Smooth muscle cell (in vitro differentiated cells): ENCODE data around the gene TINAG. TPM values are rescaled to one million over a fixed set of nuclear protein-coding genes. Genes with fewer than 3 reads are reported as not detected.

ENCODE experiments used
- DNase-seq: peaks from one replicate; lab custom pipeline; 2025; ENCODE audit not compliant: unreplicated experiment; lab: John Stamatoyannopoulos, UW
- H2AFZ ChIP-seq: fragments of 200-600 bp; sonication (generic); 2 replicates; pipeline ENCODE4 v1.6.0; 2016; ENCODE audit warnings: antibody characterized with exemption, low read depth, mild to moderate bottlenecking
- H3F3A ChIP-seq: fragments of 200-600 bp; sonication (generic); 2 replicates; pipeline ENCODE4 v1.6.0; 2017; ENCODE audit warnings: antibody characterized with exemption, low read depth
- H3K27ac ChIP-seq: fragments of 200-600 bp; sonication (generic); 2 replicates; pipeline ENCODE4 v1.5.1; 2016; ENCODE audit warnings: low read depth, mild to moderate bottlenecking
- H3K27me3 ChIP-seq: fragments of 200-600 bp; sonication (generic); 2 replicates; pipeline ENCODE4 v1.6.1; 2016; ENCODE audit warnings: low read depth, mild to moderate bottlenecking
- H3K36me3 ChIP-seq: fragments of 200-600 bp; sonication (generic); 2 replicates; pipeline ENCODE4 v1.5.1; 2016; ENCODE audit warnings: low read depth
- H3K4me1 ChIP-seq: fragments of 200-600 bp; sonication (generic); 2 replicates; pipeline ENCODE4 v1.5.1; 2016; ENCODE audit warnings: low read depth
- H3K4me2 ChIP-seq: fragments of 200-600 bp; sonication (generic); 2 replicates; pipeline ENCODE4 v1.6.0; 2016; ENCODE audit warnings: mild to moderate bottlenecking
- H3K4me3 ChIP-seq: fragments of 200-600 bp; sonication (generic); 2 replicates; pipeline ENCODE4 v1.5.1; 2016; ENCODE audit warnings: mild to moderate bottlenecking
- H3K79me2 ChIP-seq: fragments of 200-600 bp; sonication (generic); 2 replicates; pipeline ENCODE4 v1.6.0; 2016; ENCODE audit warnings: low read depth, mild to moderate bottlenecking
- H3K9ac ChIP-seq: fragments of 200-600 bp; sonication (generic); 2 replicates; pipeline ENCODE4 v1.6.0; 2016; ENCODE audit warnings: low read depth
- H3K9me3 ChIP-seq: fragments of 200-600 bp; sonication (generic); replicated peaks from 2 replicates; pipeline ENCODE4 v1.5.1; 2016; ENCODE audit warnings: low read depth
- H4K20me1 ChIP-seq: fragments of 200-600 bp; sonication (generic); 2 replicates; pipeline ENCODE4 v1.6.0; 2016; ENCODE audit warnings: low read depth
- CTCF ChIP-seq: fragments of 200-600 bp; sonication (generic); IDR thresholded peaks from 2 replicates; pipeline ENCODE4 v1.5.1; 2017; ENCODE audit warnings: borderline replicate concordance, mild to moderate bottlenecking, antibody characterized with exemption; ENCODE audit not compliant: insufficient read depth, poor library complexity, severe bottlenecking
- WGBS: methylation state at CpG from one replicate; pipeline ENCODE4 v1.1.7; 2016; ENCODE audit warnings: low lambda C conversion rate; 5-methylcytosine and 5-hydroxymethylcytosine counted together
- polyA plus RNA-seq: library from polyadenylated mRNA; unstranded; fragments of >200 nt; fragmentation: Nextera tagmentation; extraction: Ambion mirVana; gene quantifications from 2 replicates; pipeline ENCODE4 v1.2.1, GENCODE V29; 2016
- total RNA-seq: library from RNA; depleted of rRNA; stranded (reverse); fragments of >200 nt; gene quantifications from 2 replicates; pipeline ENCODE4 v1.2.3, GENCODE V29; 2014

TINAG gene
- total and polyA plus RNA-seq, 2 experiments from 2014 or later = not detected

DNA sequence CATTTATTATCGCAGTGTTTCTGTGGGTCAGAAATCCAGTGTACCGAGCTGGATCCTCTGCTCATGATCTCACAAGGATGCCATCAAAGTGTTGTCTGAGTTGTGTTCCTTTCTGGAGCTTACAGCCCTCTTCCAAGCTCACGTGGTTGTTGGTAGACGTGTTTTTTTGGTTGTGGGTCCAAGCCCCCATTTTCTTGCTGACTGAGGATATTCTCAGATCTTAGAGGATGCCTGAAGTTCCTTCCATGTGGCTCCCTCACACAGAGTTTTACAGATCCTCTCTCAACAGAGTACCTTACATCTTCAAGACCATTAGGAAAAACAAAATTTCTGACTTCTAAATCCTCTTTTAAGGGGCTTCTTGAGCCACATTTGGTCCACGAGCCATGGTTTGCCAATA is 78.1 kb downstream of the TINAG start:
- WGBS = 94% methylated on average over 5 of the region's 5 CpGs
- no peaks in the 10 kb centered on the region for H4K20me1 ChIP-seq
- H3K27me3 ChIP-seq = no peaks in the 10 kb centered on the region
- H3K9ac ChIP-seq = no peak overlapping the region
- H3K4me2 ChIP-seq = no peak overlapping the region
- H3K27ac ChIP-seq = no peak overlapping the region
- H3K4me3 ChIP-seq = no peak overlapping the region
- no peaks in the 10 kb centered on the region for H3K4me1 ChIP-seq
- H2AFZ ChIP-seq = no peak overlapping the region
- no peaks in the 10 kb centered on the region for H3F3A ChIP-seq
- no peaks in the 10 kb centered on the region for H3K9me3 ChIP-seq
- no peak for DNase-seq
- no peaks in the 10 kb centered on the region for H3K36me3 ChIP-seq
- TF ChIP-seq CTCF = no peak
- H3K79me2 ChIP-seq = no peaks in the 10 kb centered on the region

- Histone ChIP-seq H3K27ac (no peak overlapping the region), H3K27me3 (no peaks in the 10 kb centered on the region), H4K20me1 (no peaks in the 10 kb centered on the region), H3K9me3 (no peaks in the 10 kb centered on the region), H3K9ac (no peak overlapping the region), H2AFZ (no peak overlapping the region), H3K79me2 (no peaks in the 10 kb centered on the region), H3K4me3 (no peak overlapping the region), H3K36me3 (no peaks in the 10 kb centered on the region), H3K4me1 (no peaks in the 10 kb centered on the region), H3F3A (no peaks in the 10 kb centered on the region), H3K4me2 (no peak overlapping the region)
- DNase-seq = no peak
- TF ChIP-seq CTCF = no peak
Observed at GRCh38 chr6:54390362-54390761, 82.1 kb downstream of the TINAG start.

GRCh38 chr6:54391577-54391976 is 83.3 kb downstream of the TINAG start:
- Histone ChIP-seq H3K4me3 (no peak overlapping the region), H3K4me1 (no peaks in the 10 kb centered on the region), H4K20me1 (no peaks in the 10 kb centered on the region), H3K9me3 (no peaks in the 10 kb centered on the region), H2AFZ (peak overlapping the region; percentile 15), H3K27ac (no peak overlapping the region), H3K36me3 (no peaks in the 10 kb centered on the region), H3K4me2 (no peak overlapping the region), H3K79me2 (no peaks in the 10 kb centered on the region), H3K27me3 (no peaks in the 10 kb centered on the region), H3K9ac (no peak overlapping the region), H3F3A (no peaks in the 10 kb centered on the region)
- TF ChIP-seq CTCF = no peak
- WGBS = 81% methylated on average over 5 of the region's 5 CpGs
- DNase-seq = no peak

GRCh38 chr6:54403096-54403495 is 94.9 kb downstream of the TINAG start:
- no peak for DNase-seq

More at GRCh38 chr6:54403096-54403495, 94.9 kb downstream of the TINAG start:
- Histone ChIP-seq H3K4me3 (no peak overlapping the region), H3K4me2 (no peak overlapping the region), H4K20me1 (no peaks in the 10 kb centered on the region), H3K27ac (no peak overlapping the region), H3K36me3 (no peaks in the 10 kb centered on the region), H3K79me2 (no peaks in the 10 kb centered on the region), H3K9me3 (no peaks in the 10 kb centered on the region), H3K27me3 (no peaks in the 10 kb centered on the region), H2AFZ (no peak overlapping the region), H3K4me1 (no peaks in the 10 kb centered on the region), H3K9ac (no peak overlapping the region), H3F3A (no peaks in the 10 kb centered on the region)
- whole genome bisulfite sequencing = 74% methylated on average over 1 of the region's 1 CpG
- TF ChIP-seq CTCF = no peak
